Panc1 (cell line): ENCODE measurements around the gene FCER1A.

ENCODE experiments used
- CTCF ChIP-seq: fragments of 450-650 bp; IDR thresholded peaks from 2 replicates; pipeline ENCODE4 v1.5.1; 2017; ENCODE audit warnings: mild to moderate bottlenecking
- POLR2AphosphoS5 ChIP-seq: IDR thresholded peaks from 2 replicates; pipeline ENCODE4 v1.6.1; 2012; ENCODE audit warnings: mild to moderate bottlenecking, low read depth, low read length, moderate library complexity

GRCh38 chr1:159352436-159352835 is 50.3 kb downstream of the FCER1A start:
- TF ChIP-seq CTCF (no peak), POLR2AphosphoS5 (no peak)
